Large intestine (tissue), 3 donors: ENCODE results near the gene PLEKHA8. TPM values are rescaled to one million over a fixed set of nuclear protein-coding genes. Genes with fewer than 3 reads are reported as not detected.

ENCODE experiments used
- DNase-seq, 2 donors: peaks; one replicate each; pipeline versions ENCODE4 v3.0.0 to v3.0.0-alpha.2; 2013
- H3K27ac ChIP-seq: one replicate; pipeline ENCODE4 v1.5.1; 2013; ENCODE audit warnings: low read length
- H3K27me3 ChIP-seq: 2 replicates; pipeline ENCODE4 v1.6.1; 2013; ENCODE audit warnings: low read length; ENCODE audit not compliant: control insufficient read depth, insufficient read depth
- H3K36me3 ChIP-seq: 2 replicates; pipeline ENCODE4 v1.6.1; 2013; ENCODE audit warnings: low read length; ENCODE audit not compliant: control insufficient read depth, insufficient read depth
- H3K4me1 ChIP-seq: one replicate; pipeline ENCODE4 v1.6.1; 2013; ENCODE audit warnings: low read length; ENCODE audit not compliant: control insufficient read depth, insufficient read depth
- H3K4me3 ChIP-seq: one replicate; pipeline ENCODE4 v1.5.1; 2013; ENCODE audit warnings: low read length
- H3K9me3 ChIP-seq: one replicate; pipeline ENCODE4 v1.6.1; 2013; ENCODE audit warnings: mild to moderate bottlenecking, low read depth, low read length, moderate library complexity; ENCODE audit not compliant: control insufficient read depth
- WGBS: methylation state at CpG from one replicate; pipeline ENCODE4 v1.1.5; 2013; ENCODE audit warnings: low lambda C conversion rate; ENCODE audit not compliant: insufficient coverage; 5-methylcytosine and 5-hydroxymethylcytosine counted together
- polyA plus RNA-seq: library from polyadenylated mRNA; unstranded; fragments of 120-200 nt; gene quantifications from one replicate; pipeline ENCODE4 v1.2.1, GENCODE V29; 2013

PLEKHA8 gene
- polyA plus RNA-seq, 1 donor: 7.3 TPM

- no peak overlapping the region for H3K27ac ChIP-seq
- no peaks in the 10 kb centered on the region for H3K4me1 ChIP-seq
- no peaks in the 10 kb centered on the region for H3K27me3 ChIP-seq
- H3K4me3 ChIP-seq: no peak overlapping the region
- H3K36me3 ChIP-seq: peaks cover 5% of the 10 kb centered on the region
- DNase-seq: peak; percentile 9 to 16
- no peaks in the 10 kb centered on the region for H3K9me3 ChIP-seq
- 80% methylated on average over 1 of the region's 1 CpG for WGBS
Observed at GRCh38 chr7:30062587-30062986, 34.4 kb downstream of the PLEKHA8 start.

GRCh38 chr7:30065746-30066145, 37.5 kb downstream of the PLEKHA8 start:
- no peaks in the 10 kb centered on the region for H3K27me3 ChIP-seq
- H3K4me1 ChIP-seq: no peaks in the 10 kb centered on the region
- H3K27ac ChIP-seq: no peak overlapping the region
- H3K4me3 ChIP-seq: no peak overlapping the region
- WGBS: no CpG with 5 or more reads among the region's 3 CpGs
- no peaks in the 10 kb centered on the region for H3K9me3 ChIP-seq
- no peak for DNase-seq
- peaks cover 5% of the 10 kb centered on the region for H3K36me3 ChIP-seq

DNA sequence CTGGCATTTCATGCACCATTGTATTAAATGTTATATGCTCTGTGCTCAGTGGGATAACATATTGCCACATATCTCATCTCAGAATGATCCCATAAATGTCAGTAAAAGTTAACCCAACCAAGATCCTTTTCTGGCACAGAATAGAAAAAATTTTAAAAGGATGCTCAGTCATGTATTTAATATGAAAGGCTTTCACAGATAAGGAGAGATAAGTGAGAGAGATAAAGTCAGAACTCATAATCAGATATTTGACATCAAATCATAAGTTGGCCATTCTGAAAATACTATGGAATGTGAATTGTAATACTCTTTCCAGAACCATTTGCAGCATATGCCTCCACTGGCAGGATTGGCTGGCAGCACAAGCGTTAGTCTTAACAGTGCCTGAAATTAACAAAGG, 38.5 kb downstream of the PLEKHA8 start:
- Histone ChIP-seq H3K4me1 (no peaks in the 10 kb centered on the region), H3K27ac (no peak overlapping the region), H3K9me3 (no peaks in the 10 kb centered on the region), H3K36me3 (peaks cover 5% of the 10 kb centered on the region), H3K27me3 (no peaks in the 10 kb centered on the region), H3K4me3 (no peak overlapping the region)
- no peak for DNase-seq
- no CpG with 5 or more reads among the region's 1 CpG for WGBS

- Histone ChIP-seq H3K4me3 (no peak overlapping the region), H3K27me3 (no peaks in the 10 kb centered on the region), H3K4me1 (no peaks in the 10 kb centered on the region), H3K9me3 (no peaks in the 10 kb centered on the region), H3K27ac (no peak overlapping the region), H3K36me3 (peaks cover 4% of the 10 kb centered on the region)
- DNase-seq: peak; percentile 8 to 11
Observed at GRCh38 chr7:30068117-30068516, 39.9 kb downstream of the PLEKHA8 start.

DNA sequence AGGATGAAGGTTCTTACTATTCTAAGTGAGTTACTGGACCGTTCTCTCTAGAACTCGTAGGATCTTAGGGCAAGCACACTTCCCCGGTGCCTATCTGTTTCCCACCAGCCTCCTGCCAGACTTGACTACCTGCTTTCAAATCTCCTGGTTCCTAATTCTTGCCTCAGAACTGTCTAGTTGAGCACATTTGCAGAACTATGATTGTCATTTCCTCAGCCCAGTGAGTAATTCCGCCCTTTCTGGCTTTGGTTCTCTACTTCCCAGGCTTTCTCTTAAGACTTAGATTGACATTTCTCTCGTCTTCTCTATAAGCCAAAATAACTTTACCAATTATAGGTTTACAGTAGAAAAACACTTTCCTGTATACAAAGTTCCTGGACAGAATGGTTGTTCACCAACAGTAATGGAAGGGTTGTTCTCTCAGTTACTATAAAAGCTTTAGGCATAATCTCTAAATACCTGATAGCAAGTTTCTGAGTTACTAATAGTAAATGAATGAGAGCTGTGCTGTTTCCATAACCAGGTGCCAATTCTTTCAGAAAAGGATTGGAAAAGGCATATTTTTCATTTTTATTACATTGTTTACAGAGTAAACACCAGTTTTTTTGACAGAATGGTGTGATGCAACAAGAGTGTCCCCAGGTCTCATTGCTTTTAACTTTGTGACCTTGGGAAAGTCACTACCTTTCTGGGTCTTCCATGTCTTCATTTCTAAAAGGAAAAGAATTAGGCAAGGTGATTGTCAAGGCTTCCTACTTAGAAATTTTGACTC, 41.1 kb downstream of the PLEKHA8 start:
- no peak for DNase-seq
- no peaks in the 10 kb centered on the region for H3K27me3 ChIP-seq
- H3K36me3 ChIP-seq: no peaks in the 10 kb centered on the region
- 80% methylated on average over 1 of the region's 5 CpGs for WGBS
- H3K27ac ChIP-seq: no peak overlapping the region
- H3K4me1 ChIP-seq: no peaks in the 10 kb centered on the region
- no peak overlapping the region for H3K4me3 ChIP-seq
- H3K9me3 ChIP-seq: no peaks in the 10 kb centered on the region

GRCh38 chr7:30070052-30070451, 41.8 kb downstream of the PLEKHA8 start:
- no CpG with 5 or more reads among the region's 1 CpG for WGBS
- no peak for DNase-seq
- H3K27me3 ChIP-seq: no peaks in the 10 kb centered on the region
- no peak overlapping the region for H3K4me3 ChIP-seq
- H3K4me1 ChIP-seq: no peaks in the 10 kb centered on the region
- H3K9me3 ChIP-seq: no peaks in the 10 kb centered on the region
- peaks cover 2% of the 10 kb centered on the region for H3K36me3 ChIP-seq
- no peak overlapping the region for H3K27ac ChIP-seq

GRCh38 chr7:30072735-30073134, 44.5 kb downstream of the PLEKHA8 start:
- H3K36me3 ChIP-seq: peaks cover 5% of the 10 kb centered on the region
- 100% methylated on average over 1 of the region's 1 CpG for whole genome bisulfite sequencing

DNA sequence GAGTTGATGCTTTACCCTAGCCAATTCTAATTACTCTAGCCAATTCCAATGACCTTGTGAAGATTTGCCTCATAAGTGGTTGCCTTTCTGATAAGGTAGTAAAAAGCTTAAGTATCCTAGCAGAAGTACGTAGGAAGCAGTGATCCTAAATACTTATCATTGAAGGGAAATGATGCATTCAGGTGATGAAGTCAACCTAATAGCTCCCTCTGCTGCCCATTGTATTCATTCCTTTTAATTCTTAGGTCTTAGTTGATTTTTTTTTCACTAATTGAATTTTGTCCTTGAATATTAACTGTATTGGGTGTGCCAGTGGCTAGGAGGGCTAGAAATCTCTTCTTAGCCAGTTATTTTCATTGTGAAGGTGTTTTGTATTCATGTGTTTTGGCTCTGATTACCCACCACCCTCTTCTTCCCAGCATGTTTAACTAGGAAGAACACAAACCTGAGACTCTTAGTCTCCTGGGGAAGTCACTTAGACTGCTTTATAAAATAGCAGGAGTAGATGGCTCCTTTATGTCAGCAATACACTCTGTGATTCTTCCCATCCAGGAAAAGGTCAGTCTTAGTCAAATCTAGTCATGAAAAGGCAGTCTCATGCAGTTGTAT, 46.3 kb downstream of the PLEKHA8 start:
- DNase-seq: peak in 1 of 2 donors; percentile 24
- Histone ChIP-seq H3K4me1 (no peaks in the 10 kb centered on the region), H3K27ac (no peak overlapping the region), H3K27me3 (no peaks in the 10 kb centered on the region), H3K36me3 (peaks cover 16% of the 10 kb centered on the region), H3K9me3 (no peaks in the 10 kb centered on the region), H3K4me3 (no peak overlapping the region)
- no CpG with 5 or more reads among the region's 1 CpG for WGBS

More at GRCh38 chr7:30072735-30073134, 44.5 kb downstream of the PLEKHA8 start:
- no peak for DNase-seq
- H3K4me3 ChIP-seq: no peak overlapping the region
- no peaks in the 10 kb centered on the region for H3K9me3 ChIP-seq
- H3K27ac ChIP-seq: no peak overlapping the region
- no peaks in the 10 kb centered on the region for H3K4me1 ChIP-seq
- no peaks in the 10 kb centered on the region for H3K27me3 ChIP-seq

DNA sequence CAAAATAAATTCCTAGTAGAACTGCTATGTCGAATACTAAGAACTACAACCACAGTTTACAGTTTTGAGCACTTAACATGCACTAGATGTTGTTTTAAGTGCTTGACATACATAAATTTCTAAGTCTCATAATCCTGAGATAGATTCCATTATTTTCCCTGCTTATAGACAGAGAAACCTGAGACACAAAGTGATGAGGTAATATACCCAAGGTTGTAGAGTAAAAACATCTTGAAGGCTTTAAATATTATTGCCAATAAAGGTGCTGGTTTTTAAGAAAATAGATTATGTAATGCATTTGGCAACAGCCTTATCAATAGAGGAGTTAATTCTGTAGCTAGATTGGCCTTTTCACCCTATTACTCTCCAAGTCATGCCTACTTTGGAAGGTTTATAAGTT, 48.2 kb downstream of the PLEKHA8 start:
- Histone ChIP-seq H3K4me1 (no peaks in the 10 kb centered on the region), H3K27ac (no peak overlapping the region)
- no CpG with 5 or more reads among the region's 1 CpG for WGBS

DNA sequence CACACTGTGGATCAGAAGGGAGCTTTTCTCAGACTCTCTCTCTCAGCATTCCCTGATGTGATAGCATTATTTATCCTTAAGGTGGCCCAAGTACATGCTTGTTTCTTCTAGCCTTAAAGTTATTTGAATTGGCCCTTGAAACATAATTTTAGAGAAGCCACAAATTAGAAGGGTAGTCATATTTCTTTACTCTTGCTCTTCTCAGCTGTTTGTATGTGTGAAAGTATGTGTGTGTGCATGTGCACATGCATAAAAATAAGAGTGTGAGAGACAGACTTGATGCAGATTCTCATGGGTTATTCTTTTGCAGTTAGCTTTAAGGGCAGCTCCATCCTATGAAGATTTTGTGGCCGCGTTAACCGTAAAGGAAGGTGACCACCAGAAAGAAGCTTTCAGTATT, 50.1 kb downstream of the PLEKHA8 start:
- no peaks in the 10 kb centered on the region for H3K9me3 ChIP-seq
- no peak for DNase-seq
- H3K4me1 ChIP-seq: no peaks in the 10 kb centered on the region
- H3K4me3 ChIP-seq: no peak overlapping the region
- H3K27me3 ChIP-seq: no peaks in the 10 kb centered on the region
- 100% methylated on average over 2 of the region's 3 CpGs for WGBS
- peaks cover 21% of the 10 kb centered on the region for H3K36me3 ChIP-seq
- H3K27ac ChIP-seq: no peak overlapping the region

More for the DNA sequence above, 48.2 kb downstream of the PLEKHA8 start:
- no peaks in the 10 kb centered on the region for H3K27me3 ChIP-seq
- no peak for DNase-seq
- H3K9me3 ChIP-seq: no peaks in the 10 kb centered on the region
- H3K4me3 ChIP-seq: no peak overlapping the region
- H3K36me3 ChIP-seq: peaks cover 21% of the 10 kb centered on the region

DNA sequence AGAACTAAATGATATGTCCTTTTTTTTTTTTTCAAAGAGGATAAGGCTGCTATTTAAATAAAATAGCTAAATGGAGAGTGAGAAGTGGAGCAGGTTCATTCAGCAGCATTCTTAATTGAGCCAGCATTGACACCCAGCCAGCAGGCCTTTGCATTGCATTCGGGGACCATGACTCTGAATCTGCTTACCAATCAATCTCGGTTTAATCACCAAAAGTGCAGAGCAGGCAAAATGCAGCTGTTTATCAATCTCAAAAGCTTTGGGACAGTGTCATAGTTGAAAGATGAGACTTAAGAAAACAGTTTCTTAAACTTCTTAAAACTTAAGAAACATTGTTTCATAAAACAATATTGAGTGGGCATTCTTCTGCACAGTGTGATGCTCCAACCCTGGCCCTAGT, 51.7 kb downstream of the PLEKHA8 start:
- no CpG with 5 or more reads among the region's 2 CpGs for WGBS
- H3K27ac ChIP-seq: no peak overlapping the region
- no peaks in the 10 kb centered on the region for H3K4me1 ChIP-seq
- H3K9me3 ChIP-seq: no peaks in the 10 kb centered on the region
- H3K27me3 ChIP-seq: no peaks in the 10 kb centered on the region
- H3K36me3 ChIP-seq: peaks cover 21% of the 10 kb centered on the region
- DNase-seq: no peak
- no peak overlapping the region for H3K4me3 ChIP-seq
